Renal cortical epithelial cell (primary cell): ENCODE data around the gene IQSEC1. TPM values are rescaled to one million over a fixed set of nuclear protein-coding genes. Genes with fewer than 3 reads are reported as not detected.

Experiments used
- DNase-seq: peaks from one replicate; pipeline ENCODE4 v3.0.0-alpha.2; 2011; ENCODE audit warnings: low read depth
- total RNA-seq: library from RNA; depleted of rRNA; stranded (reverse); fragments of >200 nt; gene quantifications from 2 replicates; pipeline ENCODE4 v1.2.3, GENCODE V29; 2014

Gene IQSEC1
- total RNA-seq, 1 donor from 2014 or later = 23.8 TPM

DNA sequence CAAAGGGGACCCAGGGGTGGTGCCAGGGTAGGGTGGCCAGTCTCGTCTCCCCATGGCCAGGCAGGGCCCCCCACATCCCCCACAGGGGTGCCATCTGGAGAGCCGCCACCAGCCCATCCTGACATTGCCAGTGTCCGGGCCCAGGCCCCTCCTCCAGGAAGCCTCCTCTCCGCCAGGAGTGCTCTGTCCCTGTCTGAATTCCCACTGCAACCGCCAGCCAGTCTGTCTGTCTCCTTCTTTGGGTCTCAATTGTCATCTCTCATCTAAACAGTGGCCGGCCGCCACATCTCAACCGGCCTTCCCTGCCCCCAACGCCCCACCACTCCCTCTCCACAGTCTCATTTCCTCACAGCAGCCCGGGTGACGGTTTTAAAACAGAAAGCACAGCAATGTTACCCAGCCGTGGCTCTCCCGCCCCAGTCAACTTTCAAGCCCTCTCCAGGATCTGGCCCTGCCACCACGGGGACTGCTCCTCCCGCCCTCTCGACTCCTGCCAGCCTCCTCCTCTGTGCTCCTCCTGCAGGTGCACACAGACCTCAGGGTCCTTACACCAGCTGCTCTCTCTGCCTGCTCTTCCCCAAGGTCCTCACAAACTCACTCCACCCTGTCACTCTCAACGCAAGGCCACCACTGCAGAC is 57.0 kb downstream of the IQSEC1 start:
- no peak for DNase-seq

DNA sequence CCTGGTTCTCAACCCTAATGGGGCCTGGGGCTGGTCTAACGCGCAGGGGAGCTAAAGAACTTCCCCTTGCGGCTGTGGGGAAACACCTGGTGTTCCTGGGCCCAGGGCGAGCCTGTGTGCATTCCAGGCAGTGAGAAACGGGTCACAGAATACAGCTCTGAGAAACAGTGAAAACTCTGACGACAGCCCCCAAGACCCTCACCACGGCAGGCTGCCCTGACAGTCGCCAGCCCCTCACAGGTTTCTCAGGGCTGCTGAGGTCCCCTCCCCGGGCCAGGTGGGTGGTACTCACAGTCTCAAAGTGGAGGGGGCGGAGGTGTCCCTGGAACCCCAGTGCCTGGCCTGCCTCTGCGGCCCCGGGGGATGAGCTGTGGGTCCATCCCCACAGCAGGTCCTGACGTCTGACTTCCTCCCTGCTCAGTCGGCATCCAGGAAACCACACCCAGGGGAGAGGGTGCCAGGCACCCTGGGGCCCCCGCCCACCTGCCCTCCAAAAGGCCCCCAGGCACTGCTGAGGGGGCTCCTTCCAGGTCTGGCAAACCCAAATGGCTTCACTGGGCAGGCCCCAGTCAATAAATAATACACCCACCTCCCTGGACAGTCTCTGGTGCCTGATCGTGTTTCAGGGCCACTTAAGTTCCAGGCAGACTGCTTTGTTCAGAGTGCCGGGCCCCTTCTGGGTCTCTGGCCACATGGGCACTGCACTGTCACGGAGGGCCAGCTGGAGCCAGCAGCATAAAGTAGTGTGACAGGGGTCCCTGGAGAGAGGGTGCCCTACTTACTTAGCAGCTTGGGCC is 57.7 kb downstream of the IQSEC1 start:
- no peak for DNase-seq

DNA sequence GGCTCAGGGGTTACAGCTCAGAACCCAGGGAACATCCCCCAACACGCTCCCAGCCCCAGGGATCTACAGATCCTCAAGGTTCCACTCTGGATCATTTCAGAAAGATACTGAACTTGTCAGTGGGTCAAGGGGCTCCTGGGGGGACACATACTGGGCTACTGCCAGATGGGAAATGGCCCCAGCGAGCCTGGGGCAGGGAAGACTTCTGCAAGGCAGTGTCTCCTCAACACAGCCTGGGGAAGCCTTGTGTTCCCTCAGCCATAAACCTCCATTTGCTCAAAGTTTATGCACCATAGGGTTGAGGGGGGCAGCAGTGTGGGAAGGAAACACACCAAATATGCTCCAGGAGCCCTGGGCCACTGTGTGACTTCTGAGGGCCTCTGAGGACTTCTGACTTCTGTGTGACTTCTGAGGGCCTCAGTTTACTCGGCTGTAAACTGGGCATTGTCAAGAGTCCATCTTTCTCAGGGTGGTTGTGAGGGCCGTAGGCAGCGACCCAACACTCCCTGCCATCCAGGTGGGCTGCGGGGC is 58.4 kb downstream of the IQSEC1 start:
- no peak for DNase-seq

DNA sequence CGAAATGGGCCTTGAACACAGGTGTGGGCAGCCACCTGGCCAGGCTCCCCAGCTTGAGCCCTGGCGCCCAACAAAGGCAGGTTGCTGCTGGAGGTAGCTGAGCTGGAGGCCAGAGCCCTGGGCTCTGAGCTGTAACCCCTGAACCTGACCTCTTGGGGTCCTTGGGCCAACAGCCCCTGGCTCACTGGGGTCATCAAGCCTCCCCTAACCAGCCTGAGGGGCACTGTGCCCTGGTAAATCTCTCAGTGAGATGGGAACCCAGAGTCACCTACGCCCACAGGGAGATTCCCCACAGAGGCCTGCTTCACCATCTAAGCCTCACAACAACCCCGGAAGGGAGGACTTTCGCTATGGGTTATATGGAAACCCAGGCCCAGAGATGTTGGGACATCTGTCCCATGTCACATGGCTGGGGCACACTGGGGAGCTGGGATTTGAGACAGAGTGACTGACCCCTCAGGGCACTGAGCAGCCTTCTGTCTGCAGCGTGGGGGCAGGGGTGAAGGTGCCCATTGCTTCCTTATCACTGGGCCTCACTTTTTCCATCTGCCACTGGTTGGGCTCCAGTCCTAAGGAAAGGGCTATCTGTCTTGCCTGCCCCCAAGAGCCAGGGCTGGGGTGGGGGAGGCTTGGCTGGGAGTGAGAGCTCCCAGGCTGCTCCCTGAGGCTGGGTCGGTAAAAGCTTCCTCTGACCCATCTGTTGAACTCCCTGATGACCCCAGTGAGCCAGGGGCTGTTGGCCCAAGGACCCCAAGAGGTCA is 59.1 kb downstream of the IQSEC1 start:
- no peak for DNase-seq

DNA sequence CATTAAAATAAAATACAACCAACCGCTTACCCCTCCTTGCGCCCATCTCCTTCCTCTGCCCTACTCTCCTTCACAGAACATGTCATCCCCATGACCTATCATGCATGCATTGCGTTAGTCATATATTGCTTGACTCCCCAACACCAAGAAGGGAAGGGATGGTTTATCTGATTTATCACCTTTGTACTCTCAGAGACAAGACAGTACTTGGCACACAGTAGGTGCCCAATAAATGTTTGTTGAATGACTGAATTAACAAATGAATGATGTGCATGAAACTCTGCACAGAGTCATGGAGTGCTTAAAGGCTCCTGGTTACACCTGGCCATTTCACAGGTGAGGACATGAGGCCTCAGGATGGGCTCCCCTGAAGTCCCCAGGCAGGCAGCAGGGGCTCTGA is 59.7 kb downstream of the IQSEC1 start:
- DNase-seq = no peak

DNA sequence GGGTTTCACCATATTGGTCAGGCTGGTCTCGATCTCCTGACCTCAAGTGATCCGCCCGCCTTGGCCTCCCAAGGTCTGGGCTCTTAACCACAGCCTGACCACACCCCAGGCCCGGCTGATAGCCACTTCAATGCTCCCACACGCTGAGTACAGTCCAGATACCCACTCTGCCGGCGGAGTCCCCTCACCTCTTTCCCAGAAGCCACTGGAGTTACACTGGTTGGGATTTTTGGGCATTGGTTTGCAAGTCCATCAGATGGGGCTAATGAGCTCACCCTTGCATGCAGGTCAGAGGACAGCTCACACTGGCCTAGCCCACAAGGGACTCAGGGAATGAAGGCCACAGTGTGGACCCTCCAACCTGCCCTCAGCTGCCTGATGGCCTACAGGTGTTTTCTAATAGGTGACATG is 60.1 kb downstream of the IQSEC1 start:
- DNase-seq = no peak

DNA sequence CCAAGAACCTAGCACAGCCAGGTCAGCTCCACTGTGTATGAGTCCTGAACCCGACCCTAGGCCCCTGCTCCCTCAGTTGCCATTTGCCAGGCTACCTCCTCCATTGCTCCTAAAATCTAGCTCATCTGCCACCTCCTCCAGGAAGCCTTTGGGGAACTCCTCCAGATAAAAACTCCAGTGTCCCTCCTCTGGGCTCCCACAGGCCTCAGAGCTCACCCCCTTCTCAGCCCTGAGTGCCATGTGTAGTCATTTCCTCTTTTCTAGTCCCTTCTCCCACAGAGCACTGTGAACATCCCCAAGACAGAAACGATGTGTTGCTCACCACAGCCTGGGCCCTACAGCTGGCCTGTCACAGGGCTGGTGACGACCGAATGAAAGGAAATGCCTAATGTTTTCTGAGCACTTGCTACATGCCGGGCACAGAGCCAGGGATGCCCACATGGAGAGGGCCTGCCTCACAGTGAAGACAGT is 61.0 kb downstream of the IQSEC1 start:
- no peak for DNase-seq

DNA sequence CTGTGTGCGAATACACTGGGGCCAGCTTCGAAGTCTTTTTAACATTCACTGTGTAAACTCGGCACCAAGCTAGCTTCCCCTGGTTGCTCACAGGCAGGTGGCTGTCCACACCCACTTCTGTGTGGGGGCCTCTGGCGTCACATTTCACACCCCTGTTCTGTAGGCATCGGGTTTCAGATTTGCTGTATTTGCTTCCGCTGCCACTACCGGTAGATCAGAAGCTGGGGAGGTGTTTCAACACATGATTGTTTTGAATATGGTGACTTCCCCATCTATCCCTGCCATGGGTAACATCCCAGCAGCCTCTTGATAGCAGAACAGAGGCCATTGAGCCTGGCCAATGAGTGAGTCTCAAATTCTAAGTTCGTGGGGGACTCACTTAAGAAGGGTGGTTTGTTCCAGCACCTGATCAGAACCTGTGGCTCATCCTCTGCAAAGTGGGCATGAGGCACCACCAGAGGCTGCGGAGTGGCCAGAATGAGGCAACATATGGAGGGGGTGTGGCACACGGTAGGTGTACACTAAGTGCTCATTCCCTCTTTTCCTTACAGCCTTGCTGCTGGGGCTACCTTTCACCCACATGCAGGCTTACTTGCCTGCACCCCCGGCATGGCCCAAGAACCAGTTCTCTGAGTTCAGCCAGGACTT is 61.5 kb downstream of the IQSEC1 start:
- DNase-seq = no peak

DNA sequence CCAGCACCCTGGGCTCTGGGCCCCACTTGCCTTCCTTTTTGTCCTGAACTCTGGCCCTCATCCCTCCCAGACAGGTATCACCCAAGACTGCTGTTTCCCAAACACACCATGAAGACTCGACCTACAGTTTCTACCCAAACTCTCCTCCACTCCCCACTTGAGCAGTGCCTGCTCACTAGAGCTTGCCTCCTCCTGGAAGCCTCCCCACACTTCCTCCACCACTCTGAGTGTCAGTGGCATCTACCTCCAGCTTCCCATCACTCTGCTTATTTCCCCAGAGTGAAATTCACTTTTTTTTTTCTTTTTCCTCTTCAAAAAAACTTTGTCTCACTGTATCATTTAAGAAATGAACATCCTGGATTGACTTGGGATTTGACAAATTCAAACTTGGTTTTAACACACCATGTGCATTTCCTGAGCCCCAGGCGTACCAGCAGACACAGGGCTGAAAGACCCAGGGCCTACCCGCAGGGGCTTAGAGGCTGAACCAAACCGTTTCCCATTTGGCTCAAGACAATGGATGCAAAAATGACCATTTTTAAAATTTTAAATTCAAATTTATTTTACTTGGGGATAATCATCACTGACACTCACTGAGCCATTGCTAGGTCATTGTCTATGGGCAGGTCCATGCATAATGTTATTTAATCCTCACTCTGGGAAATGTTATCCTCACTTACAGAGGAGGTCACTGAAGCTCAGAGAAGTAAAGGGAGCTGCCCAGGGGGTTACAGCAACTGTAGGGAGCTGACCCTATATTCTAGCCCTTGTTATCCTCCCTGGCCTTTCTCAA is 62.3 kb downstream of the IQSEC1 start:
- DNase-seq = no peak

DNA sequence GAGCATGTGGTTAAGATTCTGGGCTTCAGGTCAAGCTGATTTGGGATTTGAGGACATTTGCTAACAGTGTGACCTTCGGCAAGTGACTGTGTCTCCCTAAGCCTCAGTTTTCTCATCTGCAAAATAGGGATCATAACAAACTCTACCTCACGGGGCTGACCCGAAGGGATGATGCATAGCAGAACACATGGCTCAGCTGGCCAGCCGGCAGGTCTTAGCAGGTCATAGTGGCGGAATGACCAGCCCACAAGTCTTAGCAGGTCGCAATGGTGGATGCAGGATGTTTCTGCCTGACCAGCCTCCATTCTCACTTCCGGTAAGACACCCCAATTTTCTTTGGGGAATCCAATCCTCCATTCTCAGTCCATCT is 63.3 kb downstream of the IQSEC1 start:
- DNase-seq = no peak

DNA sequence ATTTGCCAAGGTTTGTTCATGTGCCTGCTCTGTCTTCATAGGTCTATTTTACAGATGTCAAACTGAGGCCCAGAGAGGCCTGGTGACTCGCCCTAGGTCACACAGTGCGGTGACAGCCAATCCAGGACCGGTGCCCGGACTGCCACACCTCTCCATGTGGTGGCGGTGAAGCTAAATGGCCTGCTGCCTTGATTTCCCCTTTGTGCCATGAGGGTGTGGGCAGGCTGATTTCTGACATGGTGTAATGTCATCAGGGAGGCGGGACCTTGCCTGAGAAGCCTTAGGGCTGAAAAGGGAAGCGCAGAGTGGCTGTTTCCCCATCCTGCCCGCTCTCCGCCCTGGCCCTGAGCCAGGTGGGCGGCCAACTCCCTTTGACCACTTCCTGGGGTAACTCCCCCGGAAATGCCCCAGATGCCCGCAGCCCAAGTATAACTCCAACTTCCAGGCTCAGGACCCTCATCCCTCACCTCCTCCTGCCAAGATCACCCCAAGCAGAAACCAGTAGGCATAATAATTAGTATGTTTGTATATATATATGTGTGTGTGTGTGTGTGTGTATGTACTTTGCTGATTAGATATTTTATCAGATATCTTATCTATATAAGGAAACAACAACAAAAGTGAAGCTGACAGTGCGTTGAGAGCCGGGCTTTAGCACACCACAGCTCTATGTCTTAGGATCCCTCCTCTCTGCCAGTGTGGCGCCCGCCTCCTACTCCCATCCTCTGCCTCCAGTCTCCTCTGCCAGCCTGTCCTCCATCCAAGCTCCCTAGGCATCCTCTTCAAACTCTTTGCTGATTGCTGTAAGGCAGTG is 63.9 kb downstream of the IQSEC1 start:
- no peak for DNase-seq

DNA sequence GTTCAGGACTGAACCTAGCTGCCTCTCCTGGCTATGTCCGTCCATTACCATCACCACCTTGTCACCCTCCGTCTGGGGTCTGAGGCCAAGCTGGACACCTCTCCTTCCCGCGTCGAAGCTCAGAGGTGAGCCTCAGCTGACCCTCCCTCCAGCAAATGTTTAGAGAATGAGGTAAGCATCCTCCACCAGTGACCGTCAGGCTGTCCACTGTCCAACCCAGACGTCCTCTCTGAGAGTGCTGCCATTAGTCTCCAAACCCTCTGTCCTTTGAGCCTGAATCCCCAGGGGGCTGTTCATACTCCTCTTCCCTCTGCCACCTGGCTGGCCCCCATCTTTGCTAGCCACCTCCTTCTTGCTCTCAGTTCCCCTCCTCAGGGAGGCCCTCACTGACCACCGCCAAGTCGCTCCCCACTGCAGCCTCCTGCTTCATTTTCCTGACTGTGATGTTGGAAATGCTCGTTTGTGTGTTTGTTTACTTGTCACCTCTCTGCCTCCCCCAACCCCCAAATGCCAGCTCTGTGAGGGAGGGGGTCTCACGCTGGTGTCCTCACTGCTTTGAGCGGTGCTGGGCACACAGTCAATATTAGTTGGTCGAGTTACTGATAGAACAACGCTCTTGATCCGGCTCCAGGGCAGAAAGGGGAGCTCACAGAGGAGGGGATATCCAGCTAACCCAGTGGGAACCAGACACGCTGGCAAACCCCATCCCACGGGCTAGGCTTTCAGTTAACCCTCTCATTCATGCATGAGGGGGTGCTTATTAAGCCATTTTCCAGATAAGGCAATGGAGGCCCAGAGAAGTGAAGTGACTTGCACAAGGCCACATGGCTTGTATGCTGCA is 64.9 kb downstream of the IQSEC1 start:
- DNase-seq = no peak

DNA sequence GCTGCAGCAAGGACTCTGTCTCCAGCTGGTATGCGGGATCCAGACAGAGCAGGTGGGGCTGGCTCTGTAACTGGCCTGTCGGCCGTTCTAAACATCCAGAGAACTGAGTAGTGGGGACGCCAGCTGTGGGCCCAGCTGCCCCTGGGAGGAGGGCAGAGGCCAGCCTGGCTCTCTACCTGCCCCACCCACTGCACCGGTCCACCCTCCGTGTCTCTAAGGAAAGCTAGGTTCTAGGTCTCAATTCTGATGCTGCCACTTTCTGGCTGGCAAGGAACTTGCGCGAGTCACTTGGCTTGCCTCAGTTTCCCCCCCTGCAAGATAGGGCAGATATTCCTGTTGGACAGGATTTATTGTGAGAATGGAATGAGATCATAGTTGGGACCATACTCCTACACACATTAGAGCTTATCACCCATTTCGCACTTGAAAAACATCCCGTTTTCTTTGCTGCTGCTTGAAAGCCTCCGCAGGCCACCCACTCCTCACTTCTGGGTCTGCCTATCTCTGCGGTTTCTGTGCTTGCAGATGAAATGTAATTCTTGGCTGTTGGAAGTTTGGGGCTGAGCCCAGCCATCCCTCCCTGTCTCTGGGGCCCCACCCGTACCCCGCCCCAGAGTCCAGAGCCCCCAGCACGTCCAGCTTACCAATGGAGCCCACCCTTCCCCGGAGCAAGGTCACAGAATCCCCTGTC is 65.8 kb downstream of the IQSEC1 start:
- DNase-seq = no peak

DNA sequence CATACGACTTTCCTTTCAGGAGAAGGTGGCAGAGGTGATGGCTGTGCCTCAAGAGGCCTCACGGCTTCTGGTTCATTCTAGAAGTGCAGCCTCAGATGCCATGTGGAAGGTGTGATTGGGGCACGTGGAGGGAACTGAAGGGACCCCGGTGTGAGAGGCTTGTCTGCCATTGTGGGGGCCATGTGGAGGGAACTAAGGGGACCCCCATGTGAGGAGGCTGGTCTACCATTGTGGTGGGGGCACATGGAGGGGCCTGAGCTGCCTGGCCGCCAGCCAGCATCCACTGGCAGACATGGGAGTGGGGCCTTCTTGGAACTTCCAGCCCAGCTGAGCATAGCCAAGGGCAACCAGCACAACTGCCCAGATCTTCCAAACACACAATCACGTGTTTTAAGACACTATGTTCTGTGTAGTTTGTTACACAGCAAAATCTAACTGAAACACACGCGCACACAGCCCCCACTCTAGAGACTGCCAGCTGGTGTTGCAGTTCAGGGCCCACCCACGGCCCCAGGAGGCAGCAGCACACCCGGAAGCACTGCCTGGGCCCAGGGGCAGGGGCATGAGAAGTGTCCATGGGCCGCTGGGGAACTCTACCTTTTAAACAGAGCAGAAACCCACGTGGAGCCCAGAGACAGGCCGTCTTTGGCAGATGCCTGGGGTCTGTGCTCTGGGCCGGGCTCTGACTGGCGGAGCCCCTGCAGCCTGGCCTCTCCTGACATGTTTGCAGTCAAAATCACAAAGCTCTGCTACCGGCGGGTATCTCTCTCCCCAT is 66.8 kb downstream of the IQSEC1 start:
- DNase-seq = no peak

DNA sequence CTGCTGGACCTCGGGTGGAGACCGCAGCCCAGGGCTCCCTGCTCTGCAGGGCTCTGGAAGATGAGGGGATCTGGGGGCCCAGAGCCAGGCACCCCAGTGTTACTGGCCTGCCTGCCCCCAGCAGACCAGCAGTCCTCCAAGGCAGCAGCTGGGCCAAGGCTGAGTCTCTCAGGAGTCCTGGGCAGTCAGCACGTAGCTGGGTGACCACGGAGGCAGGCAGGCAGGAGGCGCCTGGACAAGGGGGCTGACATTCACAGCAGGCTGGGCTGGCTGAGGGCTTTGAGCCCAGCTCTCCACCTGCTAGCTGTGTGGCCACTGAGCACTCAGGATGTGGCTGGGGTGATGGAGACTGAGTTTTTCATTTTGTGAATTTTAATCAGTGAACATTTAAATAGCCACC is 67.9 kb downstream of the IQSEC1 start:
- DNase-seq = no peak

DNA sequence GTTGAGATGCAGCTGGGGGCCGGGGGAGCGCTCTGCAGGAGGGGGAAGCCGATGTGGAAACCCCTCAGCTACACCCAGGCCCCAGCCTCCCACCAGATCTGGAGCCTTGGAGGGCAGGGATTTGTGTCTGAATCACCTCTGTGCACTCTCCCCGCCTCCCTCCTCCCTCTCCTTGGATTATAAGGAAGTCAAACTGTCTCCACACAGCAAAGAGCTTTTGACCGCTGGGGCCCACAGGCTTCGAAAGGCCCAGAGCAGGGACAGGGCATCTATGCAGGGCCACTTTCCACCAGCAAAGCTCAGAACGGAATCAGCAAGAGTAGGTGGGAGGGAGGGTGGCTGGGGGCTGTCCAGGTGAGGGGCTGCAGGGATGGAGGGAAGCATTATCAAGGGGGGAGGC is 68.9 kb downstream of the IQSEC1 start:
- DNase-seq = no peak

DNA sequence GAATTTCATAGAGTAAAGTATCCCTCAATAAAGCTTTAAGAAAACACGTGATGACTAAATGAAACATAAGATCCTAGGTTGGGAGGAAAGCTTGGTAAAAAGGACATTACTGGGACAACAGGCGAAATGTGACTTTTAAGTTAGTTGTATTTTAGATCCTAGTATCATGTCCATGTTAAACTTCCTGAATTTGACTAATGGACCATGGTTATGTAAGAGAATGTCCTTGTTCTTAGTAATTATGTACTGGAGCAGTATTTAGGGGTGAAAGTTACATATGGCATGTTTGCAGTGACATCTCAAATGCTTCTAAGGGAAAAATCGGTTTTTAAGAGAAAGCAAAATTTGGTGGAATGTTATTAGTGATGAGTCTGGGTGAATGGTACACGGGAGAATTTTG is 69.6 kb downstream of the IQSEC1 start:
- no peak for DNase-seq
